ENCODE results near the gene TPR. TPM values are rescaled to one million over a fixed set of nuclear protein-coding genes. Genes with fewer than 3 reads are reported as not detected.

Gene TPR
- total RNA-seq, 1 experiment from 2014 or later, result 107 TPM

DNA sequence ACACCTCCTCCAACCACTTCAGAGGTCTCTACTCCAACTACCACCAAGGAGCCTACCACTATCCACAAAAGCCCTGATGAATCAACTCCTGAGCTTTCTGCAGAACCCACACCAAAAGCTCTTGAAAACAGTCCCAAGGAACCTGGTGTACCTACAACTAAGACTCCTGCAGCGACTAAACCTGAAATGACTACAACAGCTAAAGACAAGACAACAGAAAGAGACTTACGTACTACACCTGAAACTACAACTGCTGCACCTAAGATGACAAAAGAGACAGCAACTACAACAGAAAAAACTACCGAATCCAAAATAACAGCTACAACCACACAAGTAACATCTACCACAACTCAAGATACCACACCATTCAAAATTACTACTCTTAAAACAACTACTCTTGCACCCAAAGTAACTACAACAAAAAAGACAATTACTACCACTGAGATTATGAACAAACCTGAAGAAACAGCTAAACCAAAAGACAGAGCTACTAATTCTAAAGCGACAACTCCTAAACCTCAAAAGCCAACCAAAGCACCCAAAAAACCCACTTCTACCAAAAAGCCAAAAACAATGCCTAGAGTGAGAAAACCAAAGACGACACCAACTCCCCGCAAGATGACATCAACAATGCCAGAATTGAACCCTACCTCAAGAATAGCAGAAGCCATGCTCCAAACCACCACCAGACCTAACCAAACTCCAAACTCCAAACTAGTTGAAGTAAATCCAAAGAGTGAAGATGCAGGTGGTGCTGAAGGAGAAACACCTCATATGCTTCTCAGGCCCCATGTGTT, 66.6 kb downstream of the TPR start:
- Histone ChIP-seq H4K8ac (replicated peaks; ENCODE audit: insufficient read length, low read depth, low read length) (no peak overlapping the region), H3K4me2 (ENCODE audit: insufficient read depth, insufficient read length, low read length) (no peak overlapping the region), H4K20me1 (ENCODE audit: control insufficient read depth, insufficient read depth, insufficient read length) (no peaks in the 10 kb centered on the region), H3K4ac (ENCODE audit: low read depth, low read length) (no peak overlapping the region), H2BK15ac (ENCODE audit: low read depth, low read length) (no peak overlapping the region), H3K9me3 (ENCODE audit: control insufficient read depth, low read depth, low read length) (no peaks in the 10 kb centered on the region), H3K23ac (ENCODE audit: insufficient read length, low read depth, low read length) (no peak overlapping the region), H3K23me2 (ENCODE audit: insufficient read length, low read depth, low read length, poor library complexity, severe bottlenecking) (no peaks in the 10 kb centered on the region), H3K27ac (ENCODE audit: insufficient read length, low read depth, low read length) (no peak overlapping the region), H2AK5ac (ENCODE audit: insufficient read length, low read length) (no peak overlapping the region), H2AFZ (ENCODE audit: low read length) (no peak overlapping the region), H3K27me3 (ENCODE audit: insufficient read depth, low read length) (no peaks in the 10 kb centered on the region), H2BK120ac (ENCODE audit: low read depth, low read length, poor library complexity, severe bottlenecking) (no peak overlapping the region), H4K91ac (ENCODE audit: insufficient read length, low read depth, low read length) (no peak overlapping the region), H3K14ac (ENCODE audit: insufficient read depth, low read length) (no peak overlapping the region), H3K4me1 (ENCODE audit: insufficient read depth, low read length) (no peaks in the 10 kb centered on the region), H4K5ac (ENCODE audit: insufficient read length, low read depth, low read length) (no peak overlapping the region), H3K56ac (ENCODE audit: insufficient read length, low read depth, low read length) (no peak overlapping the region), H2BK5ac (ENCODE audit: insufficient read length, low read length) (no peak overlapping the region), H2BK12ac (ENCODE audit: insufficient read length, low read depth, low read length) (no peak overlapping the region), H3K9ac (ENCODE audit: extremely low read depth, insufficient read length, low read length) (no peak overlapping the region), H2BK20ac (ENCODE audit: low read depth, low read length, poor library complexity, severe bottlenecking) (no peak overlapping the region), H3K18ac (ENCODE audit: insufficient read length, low read depth, low read length) (no peak overlapping the region), H3K79me1 (ENCODE audit: insufficient read depth, low read depth, low read length, poor library complexity, severe bottlenecking) (no peaks in the 10 kb centered on the region), H3T11ph (ENCODE audit: low read length) (no peak overlapping the region), H3K79me2 (ENCODE audit: insufficient read depth, low read length) (no peaks in the 10 kb centered on the region)
- DNase-seq, result no peak
- Mint-ChIP-seq H3K27ac (no peak overlapping the region), H3K9me3 (no peaks in the 10 kb centered on the region), H3K27me3 (ENCODE audit: low read depth) (no peaks in the 10 kb centered on the region), H3K4me1 (no peaks in the 10 kb centered on the region; a peak in 1 of 4 replicates), H3K4me3 (no peak overlapping the region), H3K36me3 (ENCODE audit: insufficient read depth in 1 of 3, low read depth in 3 of 3) (peaks cover 0 to 10% (median under 1%) of the 10 kb centered on the region in 3 experiments; a peak in 3 of 7 replicates)
- no CpG with 5 or more reads among the region's 6 CpGs for WGBS (ENCODE audit: extremely low coverage, insufficient read length, low lambda C conversion rate)
- TF ChIP-seq, protein P1, sequence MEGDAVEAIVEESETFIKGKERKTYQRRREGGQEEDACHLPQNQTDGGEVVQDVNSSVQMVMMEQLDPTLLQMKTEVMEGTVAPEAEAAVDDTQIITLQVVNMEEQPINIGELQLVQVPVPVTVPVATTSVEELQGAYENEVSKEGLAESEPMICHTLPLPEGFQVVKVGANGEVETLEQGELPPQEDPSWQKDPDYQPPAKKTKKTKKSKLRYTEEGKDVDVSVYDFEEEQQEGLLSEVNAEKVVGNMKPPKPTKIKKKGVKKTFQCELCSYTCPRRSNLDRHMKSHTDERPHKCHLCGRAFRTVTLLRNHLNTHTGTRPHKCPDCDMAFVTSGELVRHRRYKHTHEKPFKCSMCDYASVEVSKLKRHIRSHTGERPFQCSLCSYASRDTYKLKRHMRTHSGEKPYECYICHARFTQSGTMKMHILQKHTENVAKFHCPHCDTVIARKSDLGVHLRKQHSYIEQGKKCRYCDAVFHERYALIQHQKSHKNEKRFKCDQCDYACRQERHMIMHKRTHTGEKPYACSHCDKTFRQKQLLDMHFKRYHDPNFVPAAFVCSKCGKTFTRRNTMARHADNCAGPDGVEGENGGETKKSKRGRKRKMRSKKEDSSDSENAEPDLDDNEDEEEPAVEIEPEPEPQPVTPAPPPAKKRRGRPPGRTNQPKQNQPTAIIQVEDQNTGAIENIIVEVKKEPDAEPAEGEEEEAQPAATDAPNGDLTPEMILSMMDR (conservative IDR thresholded peaks at IDR 0.05), result no peak
